Right atrium auricular region (tissue), 2 donors: ENCODE results near the gene PPWD1. TPM values are rescaled to one million over a fixed set of nuclear protein-coding genes. Genes with fewer than 3 reads are reported as not detected.
"Not testable (repeated sequence)": the region's sequence is repeated elsewhere in the genome, so short reads cannot be mapped to it uniquely, and the experiment has no call there.

ENCODE experiments used
- DNase-seq: peaks from one replicate; pipeline ENCODE4 v3.0.0-alpha.2; 2019; ENCODE audit warnings: low spot score
- H3K27ac ChIP-seq, 2 donors: fragments of 200-600 bp; sonication (generic); 1 replicate in 1 of 2; 2 replicates in 1 of 2; pipeline ENCODE4 v1.5.1; 2016 to 2019
- H3K27me3 ChIP-seq, 2 donors: fragments of 200-600 bp; sonication (generic); one replicate each; pipeline versions ENCODE4 v1.5.1 to v1.6.0; 2017 to 2019
- H3K36me3 ChIP-seq: fragments of 200-600 bp; sonication (generic); one replicate; pipeline ENCODE4 v1.5.1; 2016
- H3K4me1 ChIP-seq, 2 donors: fragments of 200-600 bp; sonication (generic); one replicate each; pipeline versions ENCODE4 v1.5.1 to v1.6.0; 2017 to 2019
- H3K4me3 ChIP-seq, 2 donors: fragments of 200-600 bp; sonication (generic); 1 replicate in 1 of 2; 2 replicates in 1 of 2; pipeline ENCODE4 v1.5.1; 2017 to 2019; ENCODE audit warnings: mild to moderate bottlenecking in 1 of 2, moderate library complexity in 1 of 2
- H3K9me3 ChIP-seq, 2 donors: fragments of 200-600 bp; sonication (generic); one replicate each; pipeline ENCODE4 v1.5.1; 2019
- CTCF ChIP-seq, 2 donors: fragments of 200-600 bp; sonication (generic); IDR thresholded peaks; one replicate each; pipeline ENCODE4 v1.5.1; 2019; ENCODE audit warnings: antibody characterized with exemption in 2 of 2
- total RNA-seq, 2 donors: library from RNA; depleted of rRNA; stranded (reverse); fragments of >200 nt; gene quantifications; one replicate each; pipeline ENCODE4 v1.1.0, GENCODE V29; 2016

PPWD1 gene
- total RNA-seq, 2 donors from 2014 or later = 15.1 to 18.7 TPM

GRCh38 chr5:65556718-65557117, 6.4 kb upstream of the PPWD1 start:
- Histone ChIP-seq H3K27me3 (no peaks in the 10 kb centered on the region), H3K4me1 (no peaks in the 10 kb centered on the region), H3K36me3 (no peaks in the 10 kb centered on the region), H3K27ac (no peak overlapping the region), H3K4me3 (no peak overlapping the region), H3K9me3 (no peaks in the 10 kb centered on the region)
- TF ChIP-seq CTCF (IDR thresholded peaks at IDR 0.05) = no peak
- DNase-seq = no peak

- no peak for TF ChIP-seq CTCF (IDR thresholded peaks at IDR 0.05)
- DNase-seq = no peak
- H3K4me3 ChIP-seq = peak overlapping the region; percentile 85 to 88
- peaks cover 0 to 23% of the 10 kb centered on the region in 2 donors for H3K4me1 ChIP-seq
- H3K36me3 ChIP-seq = no peaks in the 10 kb centered on the region
- H3K9me3 ChIP-seq = no peaks in the 10 kb centered on the region
- H3K27ac ChIP-seq = peak overlapping the region in 1 of 2 donors; percentile 88
- no peaks in the 10 kb centered on the region for H3K27me3 ChIP-seq
Measured at GRCh38 chr5:65563777-65564176, 681 bp downstream of the PPWD1 start.

GRCh38 chr5:65566505-65566904, 3.4 kb downstream of the PPWD1 start:
- TF ChIP-seq CTCF (IDR thresholded peaks at IDR 0.05) = no peak
- Histone ChIP-seq H3K27me3 (no peaks in the 10 kb centered on the region), H3K4me1 (peaks cover 0 to 23% of the 10 kb centered on the region in 2 donors), H3K9me3 (no peaks in the 10 kb centered on the region), H3K36me3 (no peaks in the 10 kb centered on the region), H3K4me3 (no peak overlapping the region), H3K27ac (no peak overlapping the region)
- DNase-seq = no peak

DNA sequence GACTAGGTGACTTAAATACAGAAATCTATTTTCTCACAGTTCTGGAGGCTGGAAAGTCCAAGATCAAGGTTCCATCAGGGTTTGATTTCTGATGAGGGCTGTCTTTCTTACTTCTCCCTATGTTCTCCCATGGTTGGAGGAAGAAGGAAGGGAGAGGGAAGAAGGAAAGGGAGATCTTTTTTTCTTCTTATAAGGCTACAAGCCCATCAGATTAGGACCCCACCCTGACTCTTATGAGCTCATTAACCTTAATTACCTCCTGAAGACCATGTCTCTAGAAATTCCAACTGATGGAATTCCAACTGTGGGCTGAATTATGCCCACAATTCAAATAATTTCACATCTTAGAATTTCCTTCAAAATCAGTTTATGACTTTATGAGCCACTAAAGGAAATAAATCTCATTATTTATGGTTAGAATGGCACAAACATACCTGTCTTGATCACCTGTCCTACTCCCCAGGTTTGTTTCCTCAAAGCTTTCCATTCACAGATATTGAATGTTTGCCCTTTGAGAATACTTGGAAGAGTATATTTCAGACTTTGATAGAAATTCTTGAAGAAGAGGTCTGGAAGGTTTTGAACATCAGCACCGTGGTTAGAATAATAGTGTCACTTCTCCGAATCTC, 7.6 kb downstream of the PPWD1 start:
- H3K27ac ChIP-seq = no peak overlapping the region
- H3K4me1 ChIP-seq = no peaks in the 10 kb centered on the region
- peaks cover 11% of the 10 kb centered on the region for H3K36me3 ChIP-seq
- H3K4me3 ChIP-seq = no peak overlapping the region
- no peaks in the 10 kb centered on the region for H3K27me3 ChIP-seq
- no peak for DNase-seq
- no peaks in the 10 kb centered on the region for H3K9me3 ChIP-seq
- no peak for TF ChIP-seq CTCF (IDR thresholded peaks at IDR 0.05)

- no peaks in the 10 kb centered on the region for H3K27me3 ChIP-seq
- TF ChIP-seq CTCF (IDR thresholded peaks at IDR 0.05) = no peak
- H3K4me3 ChIP-seq = no peak overlapping the region
- peaks cover 20% of the 10 kb centered on the region for H3K36me3 ChIP-seq
- no peak for DNase-seq
- H3K27ac ChIP-seq = no peak overlapping the region
- no peaks in the 10 kb centered on the region for H3K4me1 ChIP-seq
- no peaks in the 10 kb centered on the region for H3K9me3 ChIP-seq
Measured at GRCh38 chr5:65577141-65577540, 14.0 kb downstream of the PPWD1 start.

DNA sequence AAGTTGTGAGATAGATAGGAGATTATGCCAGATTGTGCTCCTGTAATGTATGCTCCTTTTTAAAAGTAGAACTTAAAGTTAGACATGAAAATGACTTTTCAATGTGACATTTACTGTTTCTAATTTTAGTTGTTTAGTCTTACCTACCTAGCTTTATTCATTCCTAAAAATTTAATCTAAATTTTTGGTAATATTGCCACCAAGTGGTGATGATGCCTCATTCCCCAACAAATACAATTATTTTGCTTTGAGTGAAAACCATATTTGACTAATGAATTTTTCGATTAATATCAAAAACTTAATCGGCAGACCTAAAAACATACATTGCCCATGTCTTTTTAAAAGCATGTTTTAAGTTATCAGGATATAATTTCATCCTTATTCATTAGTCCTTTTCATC, 25.6 kb downstream of the PPWD1 start:
- H3K27me3 ChIP-seq = no peaks in the 10 kb centered on the region
- no peak for TF ChIP-seq CTCF (IDR thresholded peaks at IDR 0.05)
- H3K27ac ChIP-seq = no peak overlapping the region
- peaks cover 58% of the 10 kb centered on the region for H3K36me3 ChIP-seq
- H3K4me1 ChIP-seq = no peaks in the 10 kb centered on the region
- H3K9me3 ChIP-seq = no peaks in the 10 kb centered on the region
- no peak for DNase-seq
- H3K4me3 ChIP-seq = no peak overlapping the region

- not testable (repeated sequence) for H3K4me3 ChIP-seq, DNase-seq, H3K9me3 ChIP-seq, H3K27ac ChIP-seq, H3K27me3 ChIP-seq, H3K4me1 ChIP-seq
- H3K36me3 ChIP-seq = peaks cover 36% of the 10 kb centered on the region
Measured at GRCh38 chr5:65601761-65602160, 38.7 kb downstream of the PPWD1 start.
